PFSK-1 (cell line): Measurements from ENCODE around the gene DMRT2.

Experiments
- FOXP2 ChIP-seq: optimal IDR thresholded peaks from 2 replicates; pipeline ENCODE3; 2011; ENCODE audit warnings: borderline replicate concordance, control low read depth, inconsistent platforms; ENCODE audit not compliant: insufficient read depth; ENCODE audit errors: extremely low read length, extremely low read depth
- POLR2AphosphoS5 ChIP-seq: IDR thresholded peaks from 2 replicates; pipeline ENCODE4 v1.6.1; 2012; ENCODE audit warnings: low read depth, mild to moderate bottlenecking, control low read depth, low read length, moderate library complexity
- REST ChIP-seq, 2 experiments: IDR thresholded peaks; 2 replicates each; pipeline versions ENCODE4 v1.6.1 to v1.8.0; 2011 to 2012; ENCODE audit warnings: low read depth in 2 of 2, low read length in 2 of 2, control low read depth in 1 of 2, inconsistent platforms in 1 of 2, mild to moderate bottlenecking in 1 of 2, moderate library complexity in 1 of 2; ENCODE audit not compliant: insufficient read depth in 1 of 2
- SIN3A ChIP-seq: IDR thresholded peaks from 2 replicates; pipeline ENCODE4 v1.6.1; 2012; ENCODE audit warnings: mild to moderate bottlenecking, low read length, moderate library complexity, borderline replicate concordance; ENCODE audit not compliant: insufficient read depth
- TAF1 ChIP-seq: IDR thresholded peaks from 2 replicates; pipeline ENCODE4 v1.6.1; 2012; ENCODE audit warnings: low read length, control low read depth, borderline replicate concordance; ENCODE audit not compliant: insufficient read depth

GRCh38 chr9:1070692-1071091 is 20.5 kb downstream of the DMRT2 start:
- no peak for TF ChIP-seq TAF1
- no peak for TF ChIP-seq REST (IDR thresholded peaks at IDR 0.05; ENCODE audit: insufficient read depth in 1 of 2, low read depth in 2 of 2, low read length in 2 of 2)
- TF ChIP-seq POLR2AphosphoS5, result no peak
- no peak for TF ChIP-seq SIN3A
- no peak for TF ChIP-seq FOXP2
